GM23338 (cell line): Measurements from ENCODE around the gene CAMTA1. TPM values are rescaled to one million over a fixed set of nuclear protein-coding genes. Genes with fewer than 3 reads are reported as not detected.

Experiments
- ATAC-seq: fragments of 200-7000 bp; cut with Tn5 transposase; 3 replicates; pipeline ENCODE4 v1.9.1; 2020
- DNase-seq: peaks from one replicate; pipeline ENCODE4 v3.0.0-alpha.2; 2015; ENCODE audit warnings: low spot score
- H2AFZ ChIP-seq: fragments of 200-600 bp; sonication (generic); 2 replicates; pipeline ENCODE4 v1.8.0; 2016; ENCODE audit warnings: antibody characterized with exemption, mild to moderate bottlenecking, moderate library complexity
- H3F3A ChIP-seq: fragments of 200-600 bp; sonication (generic); replicated peaks from 2 replicates; pipeline ENCODE4 v1.8.0; 2017; ENCODE audit warnings: antibody characterized with exemption, mixed run types, low read depth
- H3K27ac ChIP-seq: fragments of 200-600 bp; sonication (generic); 2 replicates; pipeline ENCODE4 v1.6.1; 2016; ENCODE audit warnings: low read depth
- H3K27me3 ChIP-seq: fragments of 200-600 bp; sonication (generic); 2 replicates; pipeline ENCODE4 v1.8.0; 2016; ENCODE audit warnings: mild to moderate bottlenecking, mixed run types, moderate library complexity; ENCODE audit not compliant: insufficient read depth
- H3K36me3 ChIP-seq: fragments of 200-600 bp; sonication (generic); 2 replicates; pipeline ENCODE4 v1.8.0; 2016; ENCODE audit warnings: mild to moderate bottlenecking; ENCODE audit not compliant: insufficient read depth
- H3K4me1 ChIP-seq: fragments of 200-600 bp; sonication (generic); 2 replicates; pipeline ENCODE4 v1.8.0; 2016; ENCODE audit warnings: mild to moderate bottlenecking, moderate library complexity; ENCODE audit not compliant: insufficient read depth
- H3K4me2 ChIP-seq: fragments of 200-600 bp; sonication (generic); 2 replicates; pipeline ENCODE4 v1.7.1; 2017; ENCODE audit warnings: mixed run types
- H3K4me3 ChIP-seq: fragments of 200-600 bp; sonication (generic); 2 replicates; pipeline ENCODE4 v1.6.1; 2016; ENCODE audit warnings: mixed run types
- H3K79me2 ChIP-seq: fragments of 200-600 bp; sonication (generic); replicated peaks from 2 replicates; pipeline ENCODE4 v1.8.0; 2017; ENCODE audit warnings: mild to moderate bottlenecking; ENCODE audit not compliant: insufficient read depth
- H3K9me2 ChIP-seq: fragments of 200-600 bp; sonication (generic); 2 replicates; pipeline ENCODE4 v1.8.0; 2017; ENCODE audit not compliant: insufficient read depth
- H4K20me1 ChIP-seq: fragments of 200-600 bp; sonication (generic); replicated peaks from 2 replicates; pipeline ENCODE4 v1.8.0; 2017; ENCODE audit warnings: mild to moderate bottlenecking; ENCODE audit not compliant: insufficient read depth
- H3K27ac Mint-ChIP-seq: 2 replicates; pipeline ENCODE4 v1.8.0; 2020; ENCODE audit warnings: inconsistent platforms, mild to moderate bottlenecking, moderate library complexity, mixed read lengths
- H3K27me3 Mint-ChIP-seq: 3 replicates; pipeline ENCODE4 v1.8.0; 2022; ENCODE audit warnings: low read depth, mild to moderate bottlenecking, moderate library complexity, mixed read lengths, inconsistent platforms; ENCODE audit not compliant: insufficient read depth, poor library complexity
- H3K36me3 Mint-ChIP-seq: 3 replicates; pipeline ENCODE4 v1.8.0; 2021; ENCODE audit warnings: low read depth, mild to moderate bottlenecking, inconsistent platforms, moderate library complexity, mixed read lengths
- H3K4me1 Mint-ChIP-seq: 3 replicates; pipeline ENCODE4 v1.8.0; 2020; ENCODE audit warnings: mild to moderate bottlenecking, inconsistent platforms, mixed read lengths
- H3K4me3 Mint-ChIP-seq: 3 replicates; pipeline ENCODE4 v1.8.0; 2021; ENCODE audit warnings: moderate library complexity, mild to moderate bottlenecking, inconsistent platforms, mixed read lengths
- H3K9me3 Mint-ChIP-seq: 3 replicates; pipeline ENCODE4 v1.8.0; 2020; ENCODE audit warnings: moderate library complexity, mild to moderate bottlenecking, inconsistent platforms, mixed read lengths
- CREB1 ChIP-seq: fragments of 250-450 bp; sonication (Bioruptor Pico); IDR thresholded peaks from 2 replicates; pipeline ENCODE4 v1.5.0; 2020; ENCODE audit warnings: low read depth, mild to moderate bottlenecking, moderate library complexity
- EZH2 ChIP-seq: fragments of 200-600 bp; sonication (generic); IDR thresholded peaks from one replicate; pipeline ENCODE4 v1.8.0; 2017; ENCODE audit warnings: antibody characterized with exemption, mild to moderate bottlenecking, low read depth; ENCODE audit not compliant: unreplicated experiment
- EZH2phosphoT487 ChIP-seq: fragments of 200-600 bp; sonication (generic); IDR thresholded peaks from one replicate; pipeline ENCODE4 v1.8.1; 2018; ENCODE audit warnings: antibody characterized with exemption; ENCODE audit not compliant: unreplicated experiment
- JUNB ChIP-seq: IDR thresholded peaks from one replicate; pipeline ENCODE4 v1.6.1; 2016; ENCODE audit warnings: antibody characterized with exemption; ENCODE audit not compliant: unreplicated experiment
- NANOG ChIP-seq: IDR thresholded peaks from 2 replicates; pipeline ENCODE4 v1.6.1; 2016; ENCODE audit warnings: antibody characterized with exemption, borderline replicate concordance
- POLR2AphosphoS5 ChIP-seq: IDR thresholded peaks from 2 replicates; pipeline ENCODE4 v1.6.1; 2016; ENCODE audit warnings: antibody characterized with exemption, low read depth
- STAT1 ChIP-seq: IDR thresholded peaks from one replicate; pipeline ENCODE4 v1.6.1; 2016; ENCODE audit warnings: antibody characterized with exemption; ENCODE audit not compliant: unreplicated experiment
- ZNF114 ChIP-seq: fragments of 250-450 bp; sonication (Bioruptor Pico); IDR thresholded peaks from 2 replicates; pipeline ENCODE4 v1.5.0; 2020; ENCODE audit warnings: mild to moderate bottlenecking, moderate library complexity
- ZNF331 ChIP-seq: fragments of 250-450 bp; sonication (Bioruptor Pico); IDR thresholded peaks from 2 replicates; pipeline ENCODE4 v1.5.0; 2020; ENCODE audit warnings: low read depth, mild to moderate bottlenecking, moderate library complexity
- polyA plus RNA-seq: library from polyadenylated mRNA; unstranded; fragments of >200 nt; fragmentation: Nextera tagmentation; extraction: Ambion mirVana; gene quantifications from 2 replicates; pipeline ENCODE4 v1.2.1, GENCODE V29; 2016
- total RNA-seq: library from RNA; depleted of rRNA; stranded (reverse); fragments of >200 nt; shearing (Covaris generic); gene quantifications from 2 replicates; pipeline ENCODE4 v1.2.3, GENCODE V29; 2014
- TF ChIP-seq, protein P1 (sequence below): IDR thresholded peaks from 2 replicates; pipeline ENCODE4 v1.6.1; 2016; ENCODE audit warnings: antibody characterized with exemption
- TF ChIP-seq, protein P2 (sequence below): IDR thresholded peaks from one replicate; pipeline ENCODE4 v1.6.1; 2018; ENCODE audit warnings: antibody characterized with exemption; ENCODE audit not compliant: unreplicated experiment
- TF ChIP-seq, protein P3 (sequence below), 2 experiments: fragments of 200-600 bp in 1 of 2; sonication (generic) in 1 of 2; conservative IDR thresholded peaks; 2 replicates each; pipeline versions ENCODE4 v1.5.1 to v1.6.1; 2016 to 2017; ENCODE audit warnings: antibody characterized with exemption in 2 of 2, low read depth in 2 of 2, mild to moderate bottlenecking in 2 of 2, moderate library complexity in 1 of 2
- TF ChIP-seq, protein P4 (sequence below): fragments of 250-450 bp; sonication (Bioruptor Pico); IDR thresholded peaks from 2 replicates; pipeline ENCODE4 v1.5.0; 2020; ENCODE audit warnings: mild to moderate bottlenecking, moderate library complexity

The CAMTA1 gene
- total and polyA plus RNA-seq, 2 experiments from 2014 or later: 115 to 519 TPM

DNA sequence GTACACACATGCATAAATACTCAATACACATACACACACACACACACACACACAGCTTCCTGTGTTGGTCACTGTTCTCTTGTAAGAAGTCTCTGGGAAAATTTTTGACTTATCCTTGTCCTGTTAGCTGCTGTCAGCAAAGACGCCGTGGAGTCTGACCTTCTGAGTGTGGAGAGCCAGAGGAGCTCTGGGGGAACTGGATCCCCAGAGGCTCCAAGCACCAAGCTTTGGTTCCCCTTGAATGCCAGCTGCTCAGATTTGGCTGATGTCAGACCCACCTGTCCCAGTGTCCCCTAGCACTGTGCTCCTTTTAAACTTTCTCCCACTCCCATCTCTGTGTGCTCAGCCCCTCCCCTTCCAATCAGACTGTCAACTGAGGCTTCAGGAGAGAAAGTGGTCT lies 319.1 kb downstream of the CAMTA1 start:
- Histone ChIP-seq H3K36me3 (no peaks in the 10 kb centered on the region), H2AFZ (no peak overlapping the region), H3K4me3 (no peak overlapping the region), H4K20me1 (no peaks in the 10 kb centered on the region), H3F3A (peaks cover 11% of the 10 kb centered on the region), H3K4me2 (no peak overlapping the region), H3K27ac (no peak overlapping the region; the same call in 1 of the 2 replicates), H3K27me3 (no peaks in the 10 kb centered on the region), H3K9me2 (no peaks in the 10 kb centered on the region), H3K79me2 (no peaks in the 10 kb centered on the region), H3K4me1 (no peaks in the 10 kb centered on the region)
- 0 out of 3 replicates have a peak, but pooled peaks cover 7% of the 10 kb centered on the region for H3K4me1 Mint-ChIP-seq
- H3K4me3 Mint-ChIP-seq: no peak overlapping the region
- DNase-seq (peak; percentile 22), ATAC-seq (peak; percentile 24; the same call in 2 of the 3 replicates)
- H3K36me3 Mint-ChIP-seq: no peaks in the 10 kb centered on the region
- no peak for TF ChIP-seq CREB1 (CRISPR knock-in tag)
- no peak for TF ChIP-seq NANOG
- TF ChIP-seq, protein P1, sequence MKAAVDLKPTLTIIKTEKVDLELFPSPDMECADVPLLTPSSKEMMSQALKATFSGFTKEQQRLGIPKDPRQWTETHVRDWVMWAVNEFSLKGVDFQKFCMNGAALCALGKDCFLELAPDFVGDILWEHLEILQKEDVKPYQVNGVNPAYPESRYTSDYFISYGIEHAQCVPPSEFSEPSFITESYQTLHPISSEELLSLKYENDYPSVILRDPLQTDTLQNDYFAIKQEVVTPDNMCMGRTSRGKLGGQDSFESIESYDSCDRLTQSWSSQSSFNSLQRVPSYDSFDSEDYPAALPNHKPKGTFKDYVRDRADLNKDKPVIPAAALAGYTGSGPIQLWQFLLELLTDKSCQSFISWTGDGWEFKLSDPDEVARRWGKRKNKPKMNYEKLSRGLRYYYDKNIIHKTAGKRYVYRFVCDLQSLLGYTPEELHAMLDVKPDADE: no peak
- TF ChIP-seq, protein P2, sequence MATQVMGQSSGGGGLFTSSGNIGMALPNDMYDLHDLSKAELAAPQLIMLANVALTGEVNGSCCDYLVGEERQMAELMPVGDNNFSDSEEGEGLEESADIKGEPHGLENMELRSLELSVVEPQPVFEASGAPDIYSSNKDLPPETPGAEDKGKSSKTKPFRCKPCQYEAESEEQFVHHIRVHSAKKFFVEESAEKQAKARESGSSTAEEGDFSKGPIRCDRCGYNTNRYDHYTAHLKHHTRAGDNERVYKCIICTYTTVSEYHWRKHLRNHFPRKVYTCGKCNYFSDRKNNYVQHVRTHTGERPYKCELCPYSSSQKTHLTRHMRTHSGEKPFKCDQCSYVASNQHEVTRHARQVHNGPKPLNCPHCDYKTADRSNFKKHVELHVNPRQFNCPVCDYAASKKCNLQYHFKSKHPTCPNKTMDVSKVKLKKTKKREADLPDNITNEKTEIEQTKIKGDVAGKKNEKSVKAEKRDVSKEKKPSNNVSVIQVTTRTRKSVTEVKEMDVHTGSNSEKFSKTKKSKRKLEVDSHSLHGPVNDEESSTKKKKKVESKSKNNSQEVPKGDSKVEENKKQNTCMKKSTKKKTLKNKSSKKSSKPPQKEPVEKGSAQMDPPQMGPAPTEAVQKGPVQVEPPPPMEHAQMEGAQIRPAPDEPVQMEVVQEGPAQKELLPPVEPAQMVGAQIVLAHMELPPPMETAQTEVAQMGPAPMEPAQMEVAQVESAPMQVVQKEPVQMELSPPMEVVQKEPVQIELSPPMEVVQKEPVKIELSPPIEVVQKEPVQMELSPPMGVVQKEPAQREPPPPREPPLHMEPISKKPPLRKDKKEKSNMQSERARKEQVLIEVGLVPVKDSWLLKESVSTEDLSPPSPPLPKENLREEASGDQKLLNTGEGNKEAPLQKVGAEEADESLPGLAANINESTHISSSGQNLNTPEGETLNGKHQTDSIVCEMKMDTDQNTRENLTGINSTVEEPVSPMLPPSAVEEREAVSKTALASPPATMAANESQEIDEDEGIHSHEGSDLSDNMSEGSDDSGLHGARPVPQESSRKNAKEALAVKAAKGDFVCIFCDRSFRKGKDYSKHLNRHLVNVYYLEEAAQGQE: no peak
- TF ChIP-seq, protein P3, sequence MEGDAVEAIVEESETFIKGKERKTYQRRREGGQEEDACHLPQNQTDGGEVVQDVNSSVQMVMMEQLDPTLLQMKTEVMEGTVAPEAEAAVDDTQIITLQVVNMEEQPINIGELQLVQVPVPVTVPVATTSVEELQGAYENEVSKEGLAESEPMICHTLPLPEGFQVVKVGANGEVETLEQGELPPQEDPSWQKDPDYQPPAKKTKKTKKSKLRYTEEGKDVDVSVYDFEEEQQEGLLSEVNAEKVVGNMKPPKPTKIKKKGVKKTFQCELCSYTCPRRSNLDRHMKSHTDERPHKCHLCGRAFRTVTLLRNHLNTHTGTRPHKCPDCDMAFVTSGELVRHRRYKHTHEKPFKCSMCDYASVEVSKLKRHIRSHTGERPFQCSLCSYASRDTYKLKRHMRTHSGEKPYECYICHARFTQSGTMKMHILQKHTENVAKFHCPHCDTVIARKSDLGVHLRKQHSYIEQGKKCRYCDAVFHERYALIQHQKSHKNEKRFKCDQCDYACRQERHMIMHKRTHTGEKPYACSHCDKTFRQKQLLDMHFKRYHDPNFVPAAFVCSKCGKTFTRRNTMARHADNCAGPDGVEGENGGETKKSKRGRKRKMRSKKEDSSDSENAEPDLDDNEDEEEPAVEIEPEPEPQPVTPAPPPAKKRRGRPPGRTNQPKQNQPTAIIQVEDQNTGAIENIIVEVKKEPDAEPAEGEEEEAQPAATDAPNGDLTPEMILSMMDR (conservative IDR thresholded peaks at IDR 0.05; ENCODE audit: low read depth in 2 of 2): no peak
- TF ChIP-seq EZH2: no peak
- no peak for TF ChIP-seq JUNB
- no peak for TF ChIP-seq STAT1
- no peak for TF ChIP-seq ZNF114 (CRISPR knock-in tag)
- TF ChIP-seq, protein P4, sequence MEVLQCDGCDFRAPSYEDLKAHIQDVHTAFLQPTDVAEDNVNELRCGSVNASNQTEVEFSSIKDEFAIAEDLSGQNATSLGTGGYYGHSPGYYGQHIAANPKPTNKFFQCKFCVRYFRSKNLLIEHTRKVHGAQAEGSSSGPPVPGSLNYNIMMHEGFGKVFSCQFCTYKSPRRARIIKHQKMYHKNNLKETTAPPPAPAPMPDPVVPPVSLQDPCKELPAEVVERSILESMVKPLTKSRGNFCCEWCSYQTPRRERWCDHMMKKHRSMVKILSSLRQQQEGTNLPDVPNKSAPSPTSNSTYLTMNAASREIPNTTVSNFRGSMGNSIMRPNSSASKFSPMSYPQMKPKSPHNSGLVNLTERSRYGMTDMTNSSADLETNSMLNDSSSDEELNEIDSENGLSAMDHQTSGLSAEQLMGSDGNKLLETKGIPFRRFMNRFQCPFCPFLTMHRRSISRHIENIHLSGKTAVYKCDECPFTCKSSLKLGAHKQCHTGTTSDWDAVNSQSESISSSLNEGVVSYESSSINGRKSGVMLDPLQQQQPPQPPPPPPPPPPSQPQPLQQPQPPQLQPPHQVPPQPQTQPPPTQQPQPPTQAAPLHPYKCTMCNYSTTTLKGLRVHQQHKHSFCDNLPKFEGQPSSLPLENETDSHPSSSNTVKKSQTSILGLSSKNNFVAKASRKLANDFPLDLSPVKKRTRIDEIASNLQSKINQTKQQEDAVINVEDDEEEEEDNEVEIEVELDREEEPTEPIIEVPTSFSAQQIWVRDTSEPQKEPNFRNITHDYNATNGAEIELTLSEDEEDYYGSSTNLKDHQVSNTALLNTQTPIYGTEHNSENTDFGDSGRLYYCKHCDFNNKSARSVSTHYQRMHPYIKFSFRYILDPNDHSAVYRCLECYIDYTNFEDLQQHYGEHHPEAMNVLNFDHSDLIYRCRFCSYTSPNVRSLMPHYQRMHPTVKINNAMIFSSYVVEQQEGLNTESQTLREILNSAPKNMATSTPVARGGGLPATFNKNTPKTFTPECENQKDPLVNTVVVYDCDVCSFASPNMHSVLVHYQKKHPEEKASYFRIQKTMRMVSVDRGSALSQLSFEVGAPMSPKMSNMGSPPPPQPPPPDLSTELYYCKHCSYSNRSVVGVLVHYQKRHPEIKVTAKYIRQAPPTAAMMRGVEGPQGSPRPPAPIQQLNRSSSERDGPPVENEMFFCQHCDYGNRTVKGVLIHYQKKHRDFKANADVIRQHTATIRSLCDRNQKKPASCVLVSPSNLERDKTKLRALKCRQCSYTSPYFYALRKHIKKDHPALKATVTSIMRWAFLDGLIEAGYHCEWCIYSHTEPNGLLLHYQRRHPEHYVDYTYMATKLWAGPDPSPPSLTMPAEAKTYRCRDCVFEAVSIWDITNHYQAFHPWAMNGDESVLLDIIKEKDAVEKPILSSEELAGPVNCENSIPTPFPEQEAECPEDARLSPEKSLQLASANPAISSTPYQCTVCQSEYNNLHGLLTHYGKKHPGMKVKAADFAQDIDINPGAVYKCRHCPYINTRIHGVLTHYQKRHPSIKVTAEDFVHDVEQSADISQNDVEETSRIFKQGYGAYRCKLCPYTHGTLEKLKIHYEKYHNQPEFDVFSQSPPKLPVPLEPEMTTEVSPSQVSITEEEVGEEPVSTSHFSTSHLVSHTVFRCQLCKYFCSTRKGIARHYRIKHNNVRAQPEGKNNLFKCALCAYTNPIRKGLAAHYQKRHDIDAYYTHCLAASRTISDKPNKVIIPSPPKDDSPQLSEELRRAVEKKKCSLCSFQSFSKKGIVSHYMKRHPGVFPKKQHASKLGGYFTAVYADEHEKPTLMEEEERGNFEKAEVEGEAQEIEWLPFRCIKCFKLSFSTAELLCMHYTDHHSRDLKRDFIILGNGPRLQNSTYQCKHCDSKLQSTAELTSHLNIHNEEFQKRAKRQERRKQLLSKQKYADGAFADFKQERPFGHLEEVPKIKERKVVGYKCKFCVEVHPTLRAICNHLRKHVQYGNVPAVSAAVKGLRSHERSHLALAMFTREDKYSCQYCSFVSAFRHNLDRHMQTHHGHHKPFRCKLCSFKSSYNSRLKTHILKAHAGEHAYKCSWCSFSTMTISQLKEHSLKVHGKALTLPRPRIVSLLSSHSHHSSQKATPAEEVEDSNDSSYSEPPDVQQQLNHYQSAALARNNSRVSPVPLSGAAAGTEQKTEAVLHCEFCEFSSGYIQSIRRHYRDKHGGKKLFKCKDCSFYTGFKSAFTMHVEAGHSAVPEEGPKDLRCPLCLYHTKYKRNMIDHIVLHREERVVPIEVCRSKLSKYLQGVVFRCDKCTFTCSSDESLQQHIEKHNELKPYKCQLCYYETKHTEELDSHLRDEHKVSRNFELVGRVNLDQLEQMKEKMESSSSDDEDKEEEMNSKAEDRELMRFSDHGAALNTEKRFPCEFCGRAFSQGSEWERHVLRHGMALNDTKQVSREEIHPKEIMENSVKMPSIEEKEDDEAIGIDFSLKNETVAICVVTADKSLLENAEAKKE (CRISPR knock-in tag): no peak
- no peak for TF ChIP-seq EZH2phosphoT487
- TF ChIP-seq POLR2AphosphoS5: no peak
- TF ChIP-seq ZNF331 (CRISPR knock-in tag): no peak
- H3K27me3 Mint-ChIP-seq: peaks cover 7% of the 10 kb centered on the region
- H3K9me3 Mint-ChIP-seq: no peaks in the 10 kb centered on the region; the same call in 1 of the 3 replicates
- H3K27ac Mint-ChIP-seq: no peak overlapping the region
